ENCODE results near the gene TMEM183A.

DNA sequence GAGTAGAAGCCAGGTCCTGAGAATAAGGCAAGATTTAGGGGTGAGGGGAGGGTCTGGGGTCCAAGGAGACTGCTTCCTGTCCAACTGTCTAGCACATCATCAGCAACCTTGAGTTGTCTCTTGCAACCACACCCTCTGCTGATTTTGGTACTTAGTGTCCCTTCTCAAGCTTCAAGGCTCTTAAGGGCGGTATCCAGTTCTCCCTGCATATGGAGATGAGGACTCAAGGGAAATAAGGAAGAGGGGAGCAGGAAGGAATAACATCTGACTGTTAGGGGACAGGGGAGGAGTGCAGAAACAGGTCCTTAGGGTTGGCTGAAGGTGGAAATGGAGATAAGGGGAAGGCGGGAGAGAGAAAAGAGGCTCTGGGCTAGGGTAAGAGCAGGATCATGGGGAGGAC is 66.3 kb downstream of the TMEM183A start:
- TF ChIP-seq CTCF (IDR thresholded peaks at IDR 0.05), result no peak
- TF ChIP-seq, protein P1, sequence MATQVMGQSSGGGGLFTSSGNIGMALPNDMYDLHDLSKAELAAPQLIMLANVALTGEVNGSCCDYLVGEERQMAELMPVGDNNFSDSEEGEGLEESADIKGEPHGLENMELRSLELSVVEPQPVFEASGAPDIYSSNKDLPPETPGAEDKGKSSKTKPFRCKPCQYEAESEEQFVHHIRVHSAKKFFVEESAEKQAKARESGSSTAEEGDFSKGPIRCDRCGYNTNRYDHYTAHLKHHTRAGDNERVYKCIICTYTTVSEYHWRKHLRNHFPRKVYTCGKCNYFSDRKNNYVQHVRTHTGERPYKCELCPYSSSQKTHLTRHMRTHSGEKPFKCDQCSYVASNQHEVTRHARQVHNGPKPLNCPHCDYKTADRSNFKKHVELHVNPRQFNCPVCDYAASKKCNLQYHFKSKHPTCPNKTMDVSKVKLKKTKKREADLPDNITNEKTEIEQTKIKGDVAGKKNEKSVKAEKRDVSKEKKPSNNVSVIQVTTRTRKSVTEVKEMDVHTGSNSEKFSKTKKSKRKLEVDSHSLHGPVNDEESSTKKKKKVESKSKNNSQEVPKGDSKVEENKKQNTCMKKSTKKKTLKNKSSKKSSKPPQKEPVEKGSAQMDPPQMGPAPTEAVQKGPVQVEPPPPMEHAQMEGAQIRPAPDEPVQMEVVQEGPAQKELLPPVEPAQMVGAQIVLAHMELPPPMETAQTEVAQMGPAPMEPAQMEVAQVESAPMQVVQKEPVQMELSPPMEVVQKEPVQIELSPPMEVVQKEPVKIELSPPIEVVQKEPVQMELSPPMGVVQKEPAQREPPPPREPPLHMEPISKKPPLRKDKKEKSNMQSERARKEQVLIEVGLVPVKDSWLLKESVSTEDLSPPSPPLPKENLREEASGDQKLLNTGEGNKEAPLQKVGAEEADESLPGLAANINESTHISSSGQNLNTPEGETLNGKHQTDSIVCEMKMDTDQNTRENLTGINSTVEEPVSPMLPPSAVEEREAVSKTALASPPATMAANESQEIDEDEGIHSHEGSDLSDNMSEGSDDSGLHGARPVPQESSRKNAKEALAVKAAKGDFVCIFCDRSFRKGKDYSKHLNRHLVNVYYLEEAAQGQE (IDR thresholded peaks at IDR 0.05; ENCODE audit: insufficient read depth in 1 of 2, low read depth in 2 of 2, low read length in 1 of 2), result no peak

All from Panc1 (cell line).